CD4-positive, CD25-positive, alpha-beta regulatory T cell (primary cell): ENCODE measurements around the gene UPK3BL2. TPM values are rescaled to one million over a fixed set of nuclear protein-coding genes. Genes with fewer than 3 reads are reported as not detected.
A peak's percentile ranks its signal among the peaks of the same experiment; 100 is the strongest.
"Not testable (repeated sequence)": the region's sequence is repeated elsewhere in the genome, so short reads cannot be mapped to it uniquely, and the experiment has no call there.

Experiments used
- ATAC-seq, 2 donors: fragments of 150-1000 bp; cut with Tn5 transposase; one replicate each; pipeline ENCODE4 v1.10.0; 2021; ENCODE audit warnings: low read depth in 2 of 2, moderate number of reproducible peaks in 2 of 2, moderate library complexity in 1 of 2
- DNase-seq, 3 donors: peaks; one replicate each; pipeline versions ENCODE4 v3.0.0 to v3.0.0-alpha.2; 2012 to 2022; ENCODE audit warnings: mixed read lengths in 1 of 3
- H3K27ac ChIP-seq: one replicate; pipeline ENCODE4 v1.7.0; 2013; ENCODE audit warnings: mild to moderate bottlenecking, low read length; ENCODE audit not compliant: insufficient read depth, poor library complexity, severe bottlenecking
- H3K27me3 ChIP-seq: one replicate; pipeline ENCODE4 v1.7.0; 2013; ENCODE audit warnings: low read length; ENCODE audit not compliant: control insufficient read depth, insufficient read depth
- H3K36me3 ChIP-seq: one replicate; pipeline ENCODE4 v1.7.0; 2013; ENCODE audit warnings: mild to moderate bottlenecking, low read length, moderate library complexity; ENCODE audit not compliant: control insufficient read depth, insufficient read depth
- H3K4me1 ChIP-seq: 2 replicates; pipeline ENCODE4 v1.7.0; 2013; ENCODE audit warnings: mild to moderate bottlenecking, low read length; ENCODE audit not compliant: insufficient read depth, control insufficient read depth, poor library complexity, severe bottlenecking
- H3K4me3 ChIP-seq: one replicate; pipeline ENCODE4 v1.7.0; 2013; ENCODE audit warnings: low read depth, mild to moderate bottlenecking, low read length, moderate library complexity
- H3K9me3 ChIP-seq, 2 experiments: 1 replicate in 1 of 2; 2 replicates in 1 of 2; pipeline ENCODE4 v1.7.0; 2013; ENCODE audit warnings: low read length in 2 of 2, mild to moderate bottlenecking in 1 of 2, moderate library complexity in 1 of 2; ENCODE audit not compliant: control insufficient read depth in 2 of 2
- H3K27ac Mint-ChIP-seq, 3 donors: one replicate each; pipeline ENCODE4 v1.8.0; 2020 to 2022; ENCODE audit warnings: mild to moderate bottlenecking in 3 of 3, mixed read lengths in 3 of 3, moderate library complexity in 2 of 3
- H3K27me3 Mint-ChIP-seq: one replicate; pipeline ENCODE4 v1.8.0; 2022; ENCODE audit warnings: mild to moderate bottlenecking, mixed read lengths
- H3K36me3 Mint-ChIP-seq: one replicate; pipeline ENCODE4 v1.8.0; 2020; ENCODE audit warnings: mixed read lengths
- H3K4me1 Mint-ChIP-seq, 4 donors: one replicate each; pipeline ENCODE4 v1.8.0; 2020 to 2022; ENCODE audit warnings: mixed read lengths in 4 of 4, mild to moderate bottlenecking in 1 of 4
- H3K4me3 Mint-ChIP-seq, 4 donors: one replicate each; pipeline ENCODE4 v1.8.0; 2020 to 2022; ENCODE audit warnings: mild to moderate bottlenecking in 4 of 4, mixed read lengths in 4 of 4, moderate library complexity in 3 of 4
- H3K9me3 Mint-ChIP-seq, 7 donors: one replicate each; pipeline ENCODE4 v1.8.0; 2020 to 2022; ENCODE audit warnings: mixed read lengths in 7 of 7, mild to moderate bottlenecking in 3 of 7, moderate library complexity in 2 of 7
- polyA plus RNA-seq, 4 donors: library from polyadenylated mRNA; unstranded; fragments of 300-500 nt; fragmentation: Illumina TruSeq; gene quantifications; one replicate each; pipeline ENCODE4 v1.2.3, GENCODE V29; 2021
- total RNA-seq: library from RNA; stranded (reverse); gene quantifications from one replicate; pipeline ENCODE4 v1.2.3, GENCODE V29; 2022

UPK3BL2 gene
- total and polyA plus RNA-seq, 5 donors from 2014 or later, result 0.86 to 98.1 (median 1.7) TPM

DNA sequence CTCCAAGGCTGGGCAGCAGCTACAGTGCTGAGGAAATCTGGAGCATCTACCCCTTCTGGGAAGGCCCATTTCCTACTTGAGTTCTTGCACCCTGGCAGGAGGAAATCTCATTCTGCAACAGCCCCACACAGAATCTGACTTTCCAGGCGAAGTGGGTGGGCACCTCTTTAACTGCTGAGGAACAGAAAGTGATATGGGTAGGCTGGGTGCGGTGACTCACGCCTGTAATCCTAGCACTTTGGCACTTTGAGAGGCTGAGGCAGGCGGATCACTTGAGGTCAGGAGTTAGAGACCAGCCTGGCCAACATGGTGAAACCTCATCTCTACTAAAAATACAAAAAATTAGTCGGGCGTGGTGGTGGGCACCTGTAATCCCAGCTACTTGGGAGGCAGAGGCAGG is 31.1 kb upstream of the UPK3BL2 start:
- H3K27me3 ChIP-seq, H3K27ac Mint-ChIP-seq, H3K9me3 Mint-ChIP-seq, H3K9me3 ChIP-seq, H3K36me3 Mint-ChIP-seq, H3K4me3 ChIP-seq, ATAC-seq, DNase-seq, H3K36me3 ChIP-seq, H3K27me3 Mint-ChIP-seq, H3K4me3 Mint-ChIP-seq, H3K4me1 Mint-ChIP-seq, H3K4me1 ChIP-seq, H3K27ac ChIP-seq: not testable (repeated sequence)

- H3K4me1 Mint-ChIP-seq, H3K9me3 ChIP-seq, H3K27me3 Mint-ChIP-seq, H3K4me1 ChIP-seq, H3K9me3 Mint-ChIP-seq, H3K36me3 ChIP-seq, H3K36me3 Mint-ChIP-seq, H3K4me3 ChIP-seq, H3K27me3 ChIP-seq: not testable (repeated sequence)
- ATAC-seq, result peak; percentile 96 to 97
- H3K27ac ChIP-seq, result peak within 1 kb of the TSS; percentile 55
- peak; percentile 89 to 100 (median 99) for DNase-seq
- Mint-ChIP-seq H3K4me3 (peak within 1 kb of the TSS; percentile 89 to 95 (median 94)), H3K27ac (peak within 1 kb of the TSS; percentile 89 to 92 (median 90))
Observed at GRCh38 chr7:102572261-102573239, 29.1 kb upstream of the UPK3BL2 start, which contains the start of gene POLR2J3. TSS of gene POLR2J3 (minus strand) at chr7:102572583. CDS start at chr7:102572521, 62 bp downstream.

- not testable (repeated sequence) for ATAC-seq, H3K27ac ChIP-seq, H3K27ac Mint-ChIP-seq, H3K4me3 ChIP-seq, H3K4me1 Mint-ChIP-seq, H3K36me3 ChIP-seq, DNase-seq, H3K27me3 Mint-ChIP-seq, H3K4me1 ChIP-seq, H3K9me3 Mint-ChIP-seq, H3K36me3 Mint-ChIP-seq, H3K4me3 Mint-ChIP-seq, H3K27me3 ChIP-seq, H3K9me3 ChIP-seq
Observed at GRCh38 chr7:102568620-102569019, 25.1 kb upstream of the UPK3BL2 start.

- not testable (repeated sequence) for H3K27ac ChIP-seq, ATAC-seq, H3K36me3 Mint-ChIP-seq, H3K9me3 ChIP-seq, H3K4me1 ChIP-seq, H3K27me3 Mint-ChIP-seq, H3K4me3 Mint-ChIP-seq, H3K4me3 ChIP-seq, H3K9me3 Mint-ChIP-seq, H3K36me3 ChIP-seq, H3K27ac Mint-ChIP-seq, H3K4me1 Mint-ChIP-seq, DNase-seq, H3K27me3 ChIP-seq
Observed at GRCh38 chr7:102550808-102551422, 7.4 kb upstream of the UPK3BL2 start, which contains the start of gene SPDYE2. TSS of gene SPDYE2 (plus strand) at chr7:102551226. CDS start at chr7:102553256, 2,030 bp downstream.

DNA sequence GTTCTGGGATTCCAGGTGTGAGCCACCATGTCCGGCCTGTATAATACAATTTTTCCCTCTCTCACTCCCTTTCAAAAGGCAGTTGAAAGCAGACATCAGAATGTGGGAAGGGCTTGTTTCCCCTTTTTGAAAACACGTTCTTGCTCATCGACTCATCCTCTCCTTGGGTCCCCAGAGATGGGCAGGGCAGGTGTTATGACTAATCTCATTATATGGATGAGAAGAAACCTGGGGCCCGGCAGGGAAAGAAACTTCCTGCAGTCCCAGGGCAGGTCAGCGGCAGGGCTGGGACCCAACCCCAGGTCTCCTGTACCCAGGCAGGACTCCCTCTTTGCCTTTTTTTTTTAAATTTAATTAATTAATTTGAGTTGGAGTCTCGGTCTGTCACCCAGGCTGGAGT is 2.9 kb upstream of the UPK3BL2 start:
- not testable (repeated sequence) for ATAC-seq

DNA sequence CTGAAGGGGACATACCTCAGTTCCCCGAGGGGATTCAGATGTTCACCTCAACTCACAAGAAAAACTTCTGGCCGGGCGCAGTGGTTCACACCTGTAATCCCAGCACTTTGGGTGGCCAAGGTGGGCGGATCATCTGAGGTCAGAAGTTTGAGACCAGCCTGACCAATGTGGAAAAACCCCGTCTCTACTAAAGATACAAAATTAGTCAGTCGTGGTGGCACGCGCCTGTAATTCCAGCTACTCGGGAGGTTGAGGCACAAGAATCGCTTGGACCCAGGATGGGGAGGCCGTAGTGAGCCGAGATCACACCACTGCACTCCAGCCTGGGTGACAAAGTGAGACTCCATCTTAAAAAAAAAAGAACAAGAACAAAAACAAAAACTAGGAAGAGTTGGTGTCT is 1.8 kb upstream of the UPK3BL2 start:
- not testable (repeated sequence) for H3K27ac ChIP-seq, H3K36me3 ChIP-seq, H3K9me3 Mint-ChIP-seq, DNase-seq, H3K27ac Mint-ChIP-seq, H3K27me3 ChIP-seq, H3K4me1 ChIP-seq, H3K27me3 Mint-ChIP-seq, H3K36me3 Mint-ChIP-seq, H3K9me3 ChIP-seq, H3K4me1 Mint-ChIP-seq, H3K4me3 ChIP-seq, ATAC-seq, H3K4me3 Mint-ChIP-seq

More for the DNA sequence above, 2.9 kb upstream of the UPK3BL2 start:
- not testable (repeated sequence) for H3K27ac Mint-ChIP-seq, H3K4me1 Mint-ChIP-seq, H3K4me3 Mint-ChIP-seq, H3K36me3 Mint-ChIP-seq, H3K27me3 ChIP-seq, H3K9me3 Mint-ChIP-seq, H3K27me3 Mint-ChIP-seq, H3K4me1 ChIP-seq, H3K4me3 ChIP-seq, H3K27ac ChIP-seq, H3K9me3 ChIP-seq, DNase-seq, H3K36me3 ChIP-seq

DNA sequence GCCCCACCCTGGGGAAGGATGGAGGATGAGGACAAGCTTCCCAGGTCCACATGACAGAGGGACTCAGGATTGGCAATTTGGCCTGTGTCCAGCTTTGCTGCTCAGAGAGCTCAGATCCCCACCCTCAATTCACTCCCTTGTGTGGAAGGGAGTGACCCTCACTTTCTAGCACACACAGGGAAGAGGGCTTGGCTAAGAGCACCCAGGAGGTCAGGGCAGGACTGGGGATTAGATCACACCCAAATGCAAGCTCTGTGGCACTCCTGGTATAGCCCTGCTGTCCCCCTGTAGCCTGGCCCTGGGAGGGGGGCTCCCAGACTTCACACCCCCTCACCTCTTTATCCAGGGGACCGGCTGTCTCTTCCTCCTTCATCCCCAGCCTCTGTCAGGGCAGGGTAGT is 876 bp upstream of the UPK3BL2 start:
- not testable (repeated sequence) for H3K4me3 ChIP-seq, H3K9me3 Mint-ChIP-seq, ATAC-seq, H3K4me1 ChIP-seq, H3K27me3 ChIP-seq, H3K4me1 Mint-ChIP-seq, H3K9me3 ChIP-seq, H3K4me3 Mint-ChIP-seq, H3K36me3 ChIP-seq, H3K27ac Mint-ChIP-seq, H3K27me3 Mint-ChIP-seq, H3K27ac ChIP-seq, H3K36me3 Mint-ChIP-seq, DNase-seq

DNA sequence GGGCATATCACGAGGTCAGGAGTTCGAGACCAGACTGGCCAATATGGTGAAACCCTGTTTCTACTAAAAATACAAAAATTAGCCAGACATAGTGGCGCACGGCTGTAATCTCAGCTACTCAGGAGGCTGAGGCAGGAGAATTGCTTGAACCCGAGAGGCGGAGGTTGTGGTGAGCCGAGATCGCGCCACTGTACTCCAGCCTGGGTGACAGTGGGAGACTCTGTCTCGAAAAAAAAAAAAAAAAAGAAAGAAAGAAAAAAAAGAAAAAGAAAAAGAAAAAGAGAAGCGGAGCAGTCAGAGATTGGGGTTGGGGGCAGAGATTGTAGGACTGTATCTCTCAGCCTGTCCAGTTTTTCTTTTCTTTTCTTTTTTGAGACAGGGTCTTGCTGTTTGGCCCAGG is 725 bp downstream of the UPK3BL2 start:
- ATAC-seq, result not testable (repeated sequence)

More for the DNA sequence above, 725 bp downstream of the UPK3BL2 start:
- DNase-seq, H3K4me1 ChIP-seq, H3K4me3 Mint-ChIP-seq, H3K27ac ChIP-seq, H3K36me3 ChIP-seq, H3K4me3 ChIP-seq, H3K9me3 ChIP-seq, H3K9me3 Mint-ChIP-seq, H3K27me3 ChIP-seq, H3K27me3 Mint-ChIP-seq, H3K4me1 Mint-ChIP-seq, H3K36me3 Mint-ChIP-seq, H3K27ac Mint-ChIP-seq: not testable (repeated sequence)
